Kidney (tissue), 14 donors: ENCODE measurements around the gene SZT2. TPM values are rescaled to one million over a fixed set of nuclear protein-coding genes. Genes with fewer than 3 reads are reported as not detected.

Experiments
- DNase-seq, 5 donors: peaks; one replicate each; pipeline ENCODE4 v3.0.0-alpha.2; 2013 to 2020
- FAIRE-seq: peaks from 2 replicates; lab custom pipeline; 2012; peaks lifted over from hg19 to GRCh38; lab: Jason Lieb, UNC
- H3K27ac ChIP-seq, 2 donors: one replicate each; pipeline ENCODE4 v1.7.0; 2013; ENCODE audit warnings: low read depth in 2 of 2, low read length in 2 of 2, inconsistent platforms in 1 of 2
- H3K27me3 ChIP-seq: one replicate; pipeline ENCODE4 v1.7.1; 2013; ENCODE audit warnings: low read length, inconsistent platforms; ENCODE audit not compliant: control insufficient read depth, insufficient read depth
- H3K36me3 ChIP-seq, 3 donors: one replicate each; pipeline versions ENCODE4 v1.7.0 to v1.7.1; 2013; ENCODE audit warnings: low read length in 3 of 3, control low read depth in 1 of 3, inconsistent platforms in 1 of 3; ENCODE audit not compliant: insufficient read depth in 3 of 3, control insufficient read depth in 2 of 3
- H3K4me1 ChIP-seq, 3 donors: one replicate each; pipeline versions ENCODE4 v1.7.0 to v1.7.1; 2013; ENCODE audit warnings: low read length in 3 of 3, inconsistent platforms in 1 of 3, low read depth in 1 of 3; ENCODE audit not compliant: control insufficient read depth in 2 of 3, insufficient read depth in 2 of 3
- H3K4me3 ChIP-seq, 3 donors: one replicate each; pipeline versions ENCODE4 v1.7.0 to v1.8.1; 2013; ENCODE audit warnings: low read length in 3 of 3, control low read depth in 1 of 3, inconsistent platforms in 1 of 3
- H3K9ac ChIP-seq, 3 donors: one replicate each; pipeline versions ENCODE4 v1.7.0 to v1.7.1; 2013; ENCODE audit warnings: low read length in 3 of 3, control low read depth in 1 of 3, inconsistent platforms in 1 of 3
- H3K9me3 ChIP-seq, 3 donors: one replicate each; pipeline versions ENCODE4 v1.7.0 to v1.7.1; 2013; ENCODE audit warnings: low read length in 3 of 3, control low read depth in 1 of 3, inconsistent platforms in 1 of 3; ENCODE audit not compliant: control insufficient read depth in 2 of 3, insufficient read depth in 1 of 3
- CTCF ChIP-seq: IDR thresholded peaks from 3 replicates; pipeline ENCODE4 v1.5.1; 2012; ENCODE audit warnings: mild to moderate bottlenecking, moderate library complexity, borderline replicate concordance; ENCODE audit not compliant: insufficient read depth; ENCODE audit errors: extremely low read depth
- intact Hi-C: fragments of 100-400 bp; cut with DNase I; formaldehyde crosslinking; loops from one replicate; pipeline ENCODE4 v1.11.1; 2022
- polyA plus RNA-seq: library from polyadenylated mRNA; stranded (reverse); fragments of 350-450 nt; fragmentation: Illumina TruSeq; extraction: RNeasy Lipid Tissue Mini Kit (QIAGEN cat#74804); gene quantifications from one replicate; pipeline ENCODE4 v1.2.3, GENCODE V29; 2014; ENCODE audit warnings: low read depth, low replicate concordance; ENCODE audit not compliant: insufficient read depth
- total RNA-seq: library from RNA; stranded (reverse); fragmentation: NEBNext Ultra II Directional; extraction: Animal tissue kit (Norgen Biotek cat#: 25700); gene quantifications from one replicate; pipeline ENCODE4 v1.2.1, GENCODE V29; 2021
- donor health status: control.
- donor health status: control.
- donor health status: control.
- donor health status: control.
- donor health status: control.
- donor health status: DM: yes; HTN: yes; CAD: no.
- donor health status: Normal renal cell carcinoma (clear cell type).

Gene SZT2
- total and polyA plus RNA-seq, 2 donors from 2014 or later, result 10.4 to 66.8 TPM

- Histone ChIP-seq H3K4me1 (peaks cover 0 to 8% (median 0%) of the 10 kb centered on the region in 3 donors), H3K9me3 (no peaks in the 10 kb centered on the region), H3K27ac (no peak overlapping the region), H3K4me3 (no peak overlapping the region), H3K27me3 (no peaks in the 10 kb centered on the region), H3K36me3 (peaks cover 0 to 5% (median 0%) of the 10 kb centered on the region in 3 donors), H3K9ac (no peak overlapping the region)
- intact Hi-C loops, result no loop called here
- FAIRE-seq (no peak), DNase-seq (no peak)
- TF ChIP-seq CTCF, result no peak
Observed at GRCh38 chr1:43376723-43377235, 12.9 kb upstream of the SZT2 start.

- H3K9ac ChIP-seq, result no peak overlapping the region
- H3K27ac ChIP-seq, result no peak overlapping the region
- intact Hi-C loops, result no loop called here
- no peaks in the 10 kb centered on the region for H3K27me3 ChIP-seq
- FAIRE-seq (no peak), DNase-seq (no peak)
- no peaks in the 10 kb centered on the region for H3K9me3 ChIP-seq
- no peak for TF ChIP-seq CTCF
- H3K4me3 ChIP-seq, result no peak overlapping the region
- peaks cover 0 to 4% (median 0%) of the 10 kb centered on the region in 3 donors for H3K4me1 ChIP-seq
- H3K36me3 ChIP-seq, result peaks cover 0 to 11% (median 1%) of the 10 kb centered on the region in 3 donors
Observed at GRCh38 chr1:43377831-43378230, 11.9 kb upstream of the SZT2 start.

- FAIRE-seq (no peak), DNase-seq (no peak)
- no peaks in the 10 kb centered on the region for H3K27me3 ChIP-seq
- H3K36me3 ChIP-seq, result peaks cover 0 to 25% (median 18%) of the 10 kb centered on the region in 3 donors
- intact Hi-C loops, result no loop called here
- no peaks in the 10 kb centered on the region for H3K9me3 ChIP-seq
- TF ChIP-seq CTCF, result no peak
- H3K4me1 ChIP-seq, result no peaks in the 10 kb centered on the region
- no peak overlapping the region for H3K9ac ChIP-seq
- no peak overlapping the region for H3K4me3 ChIP-seq
- no peak overlapping the region for H3K27ac ChIP-seq
Observed at GRCh38 chr1:43379476-43379875, 10.2 kb upstream of the SZT2 start.

GRCh38 chr1:43381612-43382011 lies 8.1 kb upstream of the SZT2 start:
- Histone ChIP-seq H3K27ac (no peak overlapping the region), H3K4me3 (no peak overlapping the region), H3K4me1 (no peaks in the 10 kb centered on the region), H3K9me3 (no peaks in the 10 kb centered on the region), H3K9ac (no peak overlapping the region), H3K27me3 (no peaks in the 10 kb centered on the region), H3K36me3 (peaks cover 8 to 46% (median 39%) of the 10 kb centered on the region in 3 donors)
- intact Hi-C loops, result no loop called here
- FAIRE-seq (no peak), DNase-seq (no peak)
- no peak for TF ChIP-seq CTCF
